ENCODE data around the gene PLD2. TPM values are rescaled to one million over a fixed set of nuclear protein-coding genes. Genes with fewer than 3 reads are reported as not detected.
A peak's percentile ranks its signal among the peaks of the same experiment; 100 is the strongest.

Gene PLD2
- total RNA-seq, 1 donor from 2014 or later = 58.7 TPM

DNA sequence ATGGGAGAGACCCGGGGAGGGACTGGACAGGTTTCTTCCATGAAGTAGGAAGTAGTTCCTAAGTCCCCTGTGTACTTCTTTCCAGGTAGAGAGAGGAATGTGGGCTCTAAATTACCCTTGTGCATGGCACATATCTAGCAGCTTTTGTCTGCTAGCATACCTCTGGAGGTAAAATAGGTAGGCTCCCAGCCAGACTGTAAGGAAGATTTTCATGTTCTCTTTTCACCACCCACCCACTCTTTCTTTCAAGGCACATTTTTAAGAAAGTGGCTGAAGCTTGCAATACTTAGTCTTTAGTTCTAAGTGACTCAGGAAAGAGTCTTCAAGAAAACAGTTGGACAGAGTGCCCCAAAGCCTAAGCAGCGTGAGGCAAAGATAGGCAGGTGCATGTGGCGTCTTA, 35.4 kb downstream of the PLD2 start:
- TF ChIP-seq CTCF (conservative IDR thresholded peaks at IDR 0.05) = no peak
- Mint-ChIP-seq H3K27ac (no peak overlapping the region), H3K4me3 (no peak overlapping the region), H3K36me3 (peaks cover 23% of the 10 kb centered on the region), H3K4me1 (ENCODE audit: unreplicated experiment) (peaks cover 46% of the 10 kb centered on the region), H3K9me3 (no peaks in the 10 kb centered on the region), H3K27me3 (no peaks in the 10 kb centered on the region)
- no peak for DNase-seq (ENCODE audit: extremely low spot score, unreplicated experiment)

DNA sequence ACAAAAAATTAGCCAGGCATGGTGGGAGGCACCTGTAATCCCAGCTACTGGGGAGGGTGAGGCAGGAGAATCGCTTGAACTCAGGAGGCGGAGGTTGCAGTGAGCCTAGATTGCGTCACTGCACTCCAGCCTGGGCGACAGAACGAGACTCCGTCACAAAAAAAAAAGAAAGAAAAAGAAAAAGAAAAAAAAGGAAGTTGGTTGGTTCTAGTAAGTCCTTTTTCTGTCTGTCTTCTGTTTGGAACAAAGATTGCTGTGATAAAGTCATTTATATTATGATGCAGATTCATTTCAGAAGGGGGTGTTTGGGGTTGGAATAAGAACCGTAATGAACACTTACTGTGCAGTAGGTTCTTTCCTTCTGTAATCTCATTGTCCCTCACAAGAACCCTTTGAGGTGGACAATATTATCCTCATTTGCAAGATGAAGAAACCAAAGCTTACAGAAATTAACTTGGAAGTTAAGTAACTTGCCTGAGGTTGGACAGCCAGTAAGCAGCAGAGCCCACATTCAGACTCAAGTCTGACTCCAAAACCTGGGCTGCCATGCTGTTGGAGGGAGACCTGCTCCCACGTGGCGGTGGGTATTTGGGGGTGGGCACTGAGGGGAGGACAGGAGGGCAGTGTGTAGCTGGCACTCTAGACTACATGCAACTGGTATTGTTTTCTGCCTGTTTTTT, 36.5 kb downstream of the PLD2 start:
- Mint-ChIP-seq H3K27me3 (no peaks in the 10 kb centered on the region), H3K9me3 (no peaks in the 10 kb centered on the region), H3K4me3 (no peak overlapping the region), H3K36me3 (peaks cover 27% of the 10 kb centered on the region), H3K27ac (peak overlapping the region; percentile 53), H3K4me1 (ENCODE audit: unreplicated experiment) (peaks cover 45% of the 10 kb centered on the region)
- DNase-seq (ENCODE audit: extremely low spot score, unreplicated experiment) = no peak
- no peak for TF ChIP-seq CTCF (conservative IDR thresholded peaks at IDR 0.05)

GRCh38 chr17:4845118-4845517, 38.2 kb downstream of the PLD2 start:
- no peaks in the 10 kb centered on the region for H3K27me3 Mint-ChIP-seq
- peak overlapping the region; percentile 46 for H3K27ac Mint-ChIP-seq
- no peak overlapping the region for H3K4me3 Mint-ChIP-seq
- H3K36me3 Mint-ChIP-seq = peaks cover 22% of the 10 kb centered on the region
- DNase-seq (ENCODE audit: extremely low spot score, unreplicated experiment) = no peak
- no peaks in the 10 kb centered on the region for H3K9me3 Mint-ChIP-seq
- TF ChIP-seq CTCF (conservative IDR thresholded peaks at IDR 0.05) = no peak
- H3K4me1 Mint-ChIP-seq (ENCODE audit: unreplicated experiment) = peaks cover 46% of the 10 kb centered on the region

GRCh38 chr17:4846635-4847390, 39.9 kb downstream of the PLD2 start:
- Mint-ChIP-seq H3K27ac (peak overlapping the region; percentile 100), H3K36me3 (peaks cover 19% of the 10 kb centered on the region), H3K27me3 (no peaks in the 10 kb centered on the region), H3K4me3 (no peak overlapping the region), H3K4me1 (ENCODE audit: unreplicated experiment) (peaks cover 52% of the 10 kb centered on the region), H3K9me3 (no peaks in the 10 kb centered on the region)
- DNase-seq (ENCODE audit: extremely low spot score, unreplicated experiment) = no peak
- TF ChIP-seq CTCF (conservative IDR thresholded peaks at IDR 0.05) = no peak

DNA sequence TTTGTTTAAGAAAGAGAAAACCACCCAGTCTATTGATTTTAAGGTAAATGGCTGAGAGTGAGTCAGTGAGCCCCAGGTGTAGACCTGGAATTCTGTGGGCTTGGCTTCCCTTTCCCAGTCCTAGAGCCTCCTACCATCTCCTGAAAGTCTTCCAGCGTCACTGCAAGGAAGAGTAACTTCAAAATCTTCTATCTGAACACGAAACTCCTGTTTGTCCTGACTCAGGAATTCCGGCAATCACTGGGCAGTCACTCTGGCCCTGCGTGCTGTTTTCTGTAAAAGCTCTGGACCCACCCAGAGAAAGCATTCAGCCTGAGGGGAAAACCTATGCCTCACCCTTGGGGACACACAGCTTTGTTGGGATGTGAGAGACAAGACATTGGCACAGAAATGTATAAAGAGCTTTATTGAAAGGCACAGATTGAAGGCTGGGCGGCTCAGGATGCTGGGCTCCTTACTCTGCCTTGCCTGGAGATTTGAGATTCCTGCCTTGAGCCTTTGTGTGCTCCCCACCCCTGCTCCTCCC, 42.1 kb downstream of the PLD2 start:
- Mint-ChIP-seq H3K27ac (peak overlapping the region; percentile 100), H3K9me3 (no peaks in the 10 kb centered on the region), H3K4me3 (peak overlapping the region; percentile 81), H3K27me3 (no peaks in the 10 kb centered on the region), H3K4me1 (ENCODE audit: unreplicated experiment) (peaks cover 63% of the 10 kb centered on the region), H3K36me3 (peaks cover 20% of the 10 kb centered on the region)
- DNase-seq (ENCODE audit: extremely low spot score, unreplicated experiment) = no peak
- no peak for TF ChIP-seq CTCF (conservative IDR thresholded peaks at IDR 0.05)
